Esophagus squamous epithelium (tissue), 4 donors: ENCODE measurements around the gene RBM19.

Experiments
- CTCF ChIP-seq, 6 experiments: fragments of 450-650 bp in 4 of 6; fragments of 200-600 bp in 2 of 6; sonication (generic) in 2 of 6; IDR thresholded peaks; one replicate each; pipeline ENCODE4 v1.5.1; 2016 to 2019; ENCODE audit warnings: antibody characterized with exemption in 6 of 6, mild to moderate bottlenecking in 4 of 6, moderate library complexity in 4 of 6
- POLR2A ChIP-seq, 4 donors: fragments of 450-650 bp; IDR thresholded peaks; one replicate each; pipeline ENCODE4 v1.6.1; 2017; ENCODE audit warnings: antibody characterized with exemption in 4 of 4, mild to moderate bottlenecking in 4 of 4, moderate library complexity in 3 of 4

GRCh38 chr12:113874999-113875561, 91.0 kb downstream of the RBM19 start:
- TF ChIP-seq CTCF (IDR thresholded peaks at IDR 0.05) (no peak), POLR2A (IDR thresholded peaks at IDR 0.05) (no peak)
